ENCODE results near the gene SULF2. TPM values are rescaled to one million over a fixed set of nuclear protein-coding genes. Genes with fewer than 3 reads are reported as not detected.
A peak's percentile ranks its signal among the peaks of the same experiment; 100 is the strongest.

SULF2 gene
- total RNA-seq, 3 donors from 2014 or later, result 36.3 to 62.5 (median 58.0) TPM

DNA sequence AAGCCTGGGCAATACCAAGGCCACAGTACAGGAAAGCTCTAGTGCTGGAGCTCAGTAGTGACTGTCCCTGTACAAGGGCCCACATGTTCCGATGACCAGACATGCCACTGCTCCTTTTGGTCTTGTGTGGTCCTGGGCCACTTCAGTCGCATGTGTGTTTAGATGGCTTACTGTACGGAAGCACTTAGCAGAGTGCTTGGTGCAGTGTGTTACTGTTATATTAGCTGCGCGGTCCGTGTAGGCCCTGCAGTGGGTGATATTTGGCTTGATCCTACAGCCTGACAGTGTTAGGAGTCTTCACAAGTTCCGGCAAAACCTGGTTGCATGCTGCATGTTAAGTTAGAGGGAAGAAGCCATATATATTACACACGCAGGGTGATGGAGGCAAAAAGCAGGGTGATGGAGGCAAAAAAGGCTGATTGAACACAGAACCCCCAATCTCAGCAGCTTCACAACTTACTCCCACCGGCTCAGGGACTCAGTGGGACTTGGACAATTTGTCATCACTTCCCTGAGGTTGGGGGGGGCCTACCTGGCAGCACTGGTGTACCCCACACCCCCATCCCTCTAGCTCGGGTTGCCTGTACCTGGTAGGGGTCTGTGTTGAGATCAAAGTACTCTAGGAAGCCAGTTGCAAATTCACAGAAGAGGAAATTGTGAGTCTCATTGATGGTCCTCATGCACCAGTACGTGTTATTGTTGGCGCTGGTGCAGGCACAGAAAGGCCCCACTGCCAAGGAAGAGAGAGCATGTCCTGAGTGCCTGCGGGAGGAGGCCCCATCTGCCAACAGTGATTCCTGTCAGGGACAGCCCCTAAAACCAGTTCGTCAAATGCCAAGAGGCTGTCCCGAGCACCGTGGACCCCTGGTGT, 122.6 kb downstream of the SULF2 start:
- Histone ChIP-seq H3K27me3 (no peaks in the 10 kb centered on the region), H3K4me1 (no peaks in the 10 kb centered on the region), H3K36me3 (no peaks in the 10 kb centered on the region), H3K27ac (no peak overlapping the region), H3K9me3 (no peaks in the 10 kb centered on the region), H3K4me3 (no peak overlapping the region)
- peak in 1 of 2 donors; percentile 10 for DNase-seq (ENCODE audit: low spot score in 2 of 2)
- TF ChIP-seq, protein P1, sequence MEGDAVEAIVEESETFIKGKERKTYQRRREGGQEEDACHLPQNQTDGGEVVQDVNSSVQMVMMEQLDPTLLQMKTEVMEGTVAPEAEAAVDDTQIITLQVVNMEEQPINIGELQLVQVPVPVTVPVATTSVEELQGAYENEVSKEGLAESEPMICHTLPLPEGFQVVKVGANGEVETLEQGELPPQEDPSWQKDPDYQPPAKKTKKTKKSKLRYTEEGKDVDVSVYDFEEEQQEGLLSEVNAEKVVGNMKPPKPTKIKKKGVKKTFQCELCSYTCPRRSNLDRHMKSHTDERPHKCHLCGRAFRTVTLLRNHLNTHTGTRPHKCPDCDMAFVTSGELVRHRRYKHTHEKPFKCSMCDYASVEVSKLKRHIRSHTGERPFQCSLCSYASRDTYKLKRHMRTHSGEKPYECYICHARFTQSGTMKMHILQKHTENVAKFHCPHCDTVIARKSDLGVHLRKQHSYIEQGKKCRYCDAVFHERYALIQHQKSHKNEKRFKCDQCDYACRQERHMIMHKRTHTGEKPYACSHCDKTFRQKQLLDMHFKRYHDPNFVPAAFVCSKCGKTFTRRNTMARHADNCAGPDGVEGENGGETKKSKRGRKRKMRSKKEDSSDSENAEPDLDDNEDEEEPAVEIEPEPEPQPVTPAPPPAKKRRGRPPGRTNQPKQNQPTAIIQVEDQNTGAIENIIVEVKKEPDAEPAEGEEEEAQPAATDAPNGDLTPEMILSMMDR (IDR thresholded peaks at IDR 0.05), result no peak
- TF ChIP-seq POLR2AphosphoS5 (IDR thresholded peaks at IDR 0.05), result no peak
- TF ChIP-seq POLR2A (IDR thresholded peaks at IDR 0.05), result no peak
- intact Hi-C loops (cut with DNase I; ENCODE audit: low total_unique reads), result loop anchor here (10.0 kb wide), 1 partner anchor 962 kb away; no protein-coding TSS in a partner anchor

GRCh38 chr20:47661714-47662113, 123.6 kb downstream of the SULF2 start:
- no peaks in the 10 kb centered on the region for H3K9me3 ChIP-seq
- H3K36me3 ChIP-seq, result no peaks in the 10 kb centered on the region
- H3K27me3 ChIP-seq, result no peaks in the 10 kb centered on the region
- no peaks in the 10 kb centered on the region for H3K4me1 ChIP-seq
- no peak for TF ChIP-seq POLR2AphosphoS5 (IDR thresholded peaks at IDR 0.05)
- TF ChIP-seq, protein P1 (IDR thresholded peaks at IDR 0.05), result no peak
- TF ChIP-seq POLR2A (IDR thresholded peaks at IDR 0.05), result no peak
- intact Hi-C loops (cut with DNase I; ENCODE audit: low total_unique reads), result loop anchor here (10.0 kb wide), 1 partner anchor 963 kb away; no protein-coding TSS in a partner anchor
- no peak for DNase-seq (ENCODE audit: low spot score in 2 of 2)
- H3K27ac ChIP-seq, result no peak overlapping the region
- no peak overlapping the region for H3K4me3 ChIP-seq

GRCh38 chr20:47660983-47661700, 124.1 kb downstream of the SULF2 start:
- H3K9me3 ChIP-seq, result no peaks in the 10 kb centered on the region
- no peaks in the 10 kb centered on the region for H3K4me1 ChIP-seq
- H3K36me3 ChIP-seq, result no peaks in the 10 kb centered on the region
- no peak for TF ChIP-seq POLR2AphosphoS5 (IDR thresholded peaks at IDR 0.05)
- TF ChIP-seq, protein P1 (IDR thresholded peaks at IDR 0.05), result no peak
- no peak for TF ChIP-seq POLR2A (IDR thresholded peaks at IDR 0.05)
- H3K4me3 ChIP-seq, result no peak overlapping the region
- no peak for DNase-seq (ENCODE audit: low spot score in 2 of 2)
- intact Hi-C loops (cut with DNase I; ENCODE audit: low total_unique reads), result loop anchor here (10.0 kb wide), 1 partner anchor 964 kb away; no protein-coding TSS in a partner anchor
- no peak overlapping the region for H3K27ac ChIP-seq
- H3K27me3 ChIP-seq, result no peaks in the 10 kb centered on the region

DNA sequence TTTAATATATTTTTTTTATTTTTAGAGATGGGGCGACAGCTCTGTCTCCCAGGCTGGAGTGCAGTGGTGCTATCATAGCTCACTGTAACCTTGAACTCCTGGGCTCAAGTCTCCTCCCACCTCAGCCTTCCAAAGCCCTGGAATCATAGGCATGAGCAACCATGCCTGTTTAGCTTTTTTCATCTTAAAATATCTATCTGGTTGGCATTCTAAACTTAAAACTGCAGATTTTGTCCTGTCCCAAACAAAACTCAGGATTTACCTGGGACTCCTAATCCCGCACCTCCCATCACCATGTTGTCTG, 124.7 kb downstream of the SULF2 start:
- Histone ChIP-seq H3K4me3 (no peak overlapping the region), H3K9me3 (no peaks in the 10 kb centered on the region), H3K4me1 (no peaks in the 10 kb centered on the region), H3K27ac (no peak overlapping the region), H3K27me3 (no peaks in the 10 kb centered on the region), H3K36me3 (no peaks in the 10 kb centered on the region)
- TF ChIP-seq, protein P1 (IDR thresholded peaks at IDR 0.05), result no peak
- TF ChIP-seq POLR2A (IDR thresholded peaks at IDR 0.05), result no peak
- no peak for TF ChIP-seq POLR2AphosphoS5 (IDR thresholded peaks at IDR 0.05)
- intact Hi-C loops (cut with DNase I; ENCODE audit: low total_unique reads), result loop anchor here (10.0 kb wide), 1 partner anchor 964 kb away; no protein-coding TSS in a partner anchor
- DNase-seq (ENCODE audit: low spot score in 2 of 2), result no peak
